ENCODE data around the gene SUSD3.

GRCh38 chr9:93133681-93134014 lies 75.1 kb downstream of the SUSD3 start:
- TF ChIP-seq CTCF (IDR thresholded peaks at IDR 0.05) (no peak), POLR2A (IDR thresholded peaks at IDR 0.05) (no peak)
